ENCODE results near the gene DIP2C.
"Not testable (repeated sequence)": the region's sequence is repeated elsewhere in the genome, so short reads cannot be mapped to it uniquely, and the experiment has no call there.

DIP2C gene

DNA sequence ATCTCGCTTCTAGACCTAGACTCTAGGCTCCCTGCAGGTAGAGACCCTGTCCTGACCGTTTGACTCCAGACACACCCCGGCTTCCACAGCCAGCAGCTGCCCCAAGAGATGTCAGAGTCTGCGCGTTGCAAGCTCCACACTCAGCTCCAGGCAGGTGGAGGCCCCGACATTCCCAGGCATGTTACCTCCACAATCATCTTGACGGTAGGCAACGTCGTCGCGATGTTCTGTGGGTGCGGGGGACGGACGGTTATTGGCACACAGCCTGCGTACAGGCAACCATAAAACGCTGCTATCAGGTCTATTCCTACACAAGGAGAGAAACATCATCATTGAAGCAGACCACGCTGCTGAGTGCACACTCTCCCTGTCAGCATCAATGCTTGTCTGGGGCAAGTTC lies 341.0 kb downstream of the DIP2C start:
- no peak overlapping the region for H3K9ac ChIP-seq (ENCODE audit: low read depth in 1 of 2, low read length in 2 of 2)
- no peaks in the 10 kb centered on the region for H3K27me3 ChIP-seq (ENCODE audit: control insufficient read depth in 2 of 2, insufficient read depth in 2 of 2, low read length in 2 of 2)
- no peaks in the 10 kb centered on the region for H3K9me3 ChIP-seq (ENCODE audit: control insufficient read depth in 2 of 2, low read length in 2 of 2)
- no peaks in the 10 kb centered on the region for H3K4me1 ChIP-seq (ENCODE audit: control insufficient read depth in 2 of 2, insufficient read depth in 2 of 2, low read length in 2 of 2)
- no peak overlapping the region for H3K4me3 ChIP-seq (ENCODE audit: low read length in 2 of 2)
- no peak overlapping the region for H3K27ac ChIP-seq (ENCODE audit: low read depth in 2 of 2, low read length in 2 of 2)
- peaks cover 17 to 22% of the 10 kb centered on the region in 2 donors for H3K36me3 ChIP-seq (ENCODE audit: control insufficient read depth in 2 of 2, insufficient read depth in 2 of 2, low read length in 2 of 2)

DNA sequence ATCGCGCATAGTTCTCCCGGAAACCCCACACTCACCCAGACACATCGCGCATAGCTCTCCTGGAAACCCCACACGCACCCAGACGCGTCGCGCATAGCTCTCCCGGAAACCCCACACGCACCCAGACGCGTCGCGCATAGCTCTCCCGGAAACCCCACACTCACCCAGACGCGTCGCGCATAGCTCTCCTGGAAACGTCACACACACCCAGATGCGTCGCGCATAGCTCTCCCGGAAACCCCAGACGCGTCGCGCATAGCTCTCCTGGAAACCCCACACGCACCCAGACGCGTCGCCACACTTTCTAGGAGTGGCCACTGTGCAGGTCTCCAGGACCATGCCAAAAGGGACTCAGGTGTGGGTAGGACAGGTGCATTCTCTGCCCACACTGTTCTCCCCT lies 341.7 kb downstream of the DIP2C start:
- H3K36me3 ChIP-seq (ENCODE audit: control insufficient read depth in 2 of 2, insufficient read depth in 2 of 2, low read length in 2 of 2) = peaks cover 17 to 22% of the 10 kb centered on the region in 2 donors
- H3K27me3 ChIP-seq (ENCODE audit: control insufficient read depth in 2 of 2, insufficient read depth in 2 of 2, low read length in 2 of 2); H3K9me3 ChIP-seq (ENCODE audit: control insufficient read depth in 2 of 2, low read length in 2 of 2); H3K4me1 ChIP-seq (ENCODE audit: control insufficient read depth in 2 of 2, insufficient read depth in 2 of 2, low read length in 2 of 2); H3K27ac ChIP-seq (ENCODE audit: low read depth in 2 of 2, low read length in 2 of 2); H3K9ac ChIP-seq (ENCODE audit: low read depth in 1 of 2, low read length in 2 of 2); H3K4me3 ChIP-seq (ENCODE audit: low read length in 2 of 2): not testable (repeated sequence)

DNA sequence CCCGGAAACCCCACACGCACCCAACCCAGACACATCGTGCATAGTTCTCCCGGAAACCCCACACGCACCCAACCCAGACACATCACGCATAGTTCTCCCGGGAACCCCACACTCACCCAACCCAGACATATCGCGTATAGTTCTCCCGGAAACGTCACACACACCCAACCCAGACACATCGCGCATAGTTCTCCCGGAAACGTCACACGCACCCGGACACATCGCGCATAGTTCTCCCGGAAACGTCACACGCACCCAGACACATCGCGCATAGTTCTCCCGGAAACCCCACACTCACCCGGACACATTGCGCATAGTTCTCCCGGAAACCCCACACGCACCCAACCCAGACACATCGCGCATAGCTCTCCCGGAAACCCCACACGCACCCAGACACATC lies 342.3 kb downstream of the DIP2C start:
- not testable (repeated sequence) for H3K9me3 ChIP-seq (ENCODE audit: control insufficient read depth in 2 of 2, low read length in 2 of 2); H3K27ac ChIP-seq (ENCODE audit: low read depth in 2 of 2, low read length in 2 of 2); H3K4me3 ChIP-seq (ENCODE audit: low read length in 2 of 2); H3K27me3 ChIP-seq (ENCODE audit: control insufficient read depth in 2 of 2, insufficient read depth in 2 of 2, low read length in 2 of 2); H3K9ac ChIP-seq (ENCODE audit: low read depth in 1 of 2, low read length in 2 of 2); H3K4me1 ChIP-seq (ENCODE audit: control insufficient read depth in 2 of 2, insufficient read depth in 2 of 2, low read length in 2 of 2)
- peaks cover 17 to 19% of the 10 kb centered on the region in 2 donors for H3K36me3 ChIP-seq (ENCODE audit: control insufficient read depth in 2 of 2, insufficient read depth in 2 of 2, low read length in 2 of 2)

DNA sequence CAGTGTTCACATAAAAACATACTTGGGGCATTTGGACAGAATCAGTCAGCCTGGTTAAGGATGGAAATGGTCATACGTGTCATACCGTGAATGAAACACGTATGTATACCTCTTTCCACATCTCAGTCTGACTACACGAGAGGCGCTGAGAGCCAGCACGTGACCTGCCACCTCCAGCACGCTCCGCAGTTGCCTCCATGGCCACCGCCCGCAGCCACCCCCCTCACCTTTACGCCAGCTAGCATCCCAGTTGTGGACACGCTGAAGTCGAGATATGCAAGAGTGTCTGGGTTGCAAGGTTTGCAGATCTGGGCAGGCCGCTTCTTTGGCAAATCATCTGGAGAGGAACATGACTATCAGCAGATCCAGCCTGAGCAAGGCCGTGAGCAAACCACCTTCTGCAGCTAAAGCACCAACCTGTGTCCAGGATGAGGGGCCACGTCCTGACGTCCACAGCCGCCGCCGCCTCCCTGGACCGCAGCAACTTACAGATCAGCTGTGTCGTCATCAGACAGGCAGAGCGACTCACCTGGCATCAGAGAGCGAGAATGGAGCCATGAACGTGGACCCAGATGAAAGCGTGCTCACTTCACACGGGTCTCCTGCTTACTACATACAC lies 344.8 kb downstream of the DIP2C start:
- Histone ChIP-seq H3K9ac (ENCODE audit: low read depth in 1 of 2, low read length in 2 of 2) (no peak overlapping the region), H3K27me3 (ENCODE audit: control insufficient read depth in 2 of 2, insufficient read depth in 2 of 2, low read length in 2 of 2) (no peaks in the 10 kb centered on the region), H3K9me3 (ENCODE audit: control insufficient read depth in 2 of 2, low read length in 2 of 2) (no peaks in the 10 kb centered on the region), H3K27ac (ENCODE audit: low read depth in 2 of 2, low read length in 2 of 2) (no peak overlapping the region), H3K36me3 (ENCODE audit: control insufficient read depth in 2 of 2, insufficient read depth in 2 of 2, low read length in 2 of 2) (peaks cover 17 to 22% of the 10 kb centered on the region in 2 donors), H3K4me3 (ENCODE audit: low read length in 2 of 2) (no peak overlapping the region), H3K4me1 (ENCODE audit: control insufficient read depth in 2 of 2, insufficient read depth in 2 of 2, low read length in 2 of 2) (no peaks in the 10 kb centered on the region)

DNA sequence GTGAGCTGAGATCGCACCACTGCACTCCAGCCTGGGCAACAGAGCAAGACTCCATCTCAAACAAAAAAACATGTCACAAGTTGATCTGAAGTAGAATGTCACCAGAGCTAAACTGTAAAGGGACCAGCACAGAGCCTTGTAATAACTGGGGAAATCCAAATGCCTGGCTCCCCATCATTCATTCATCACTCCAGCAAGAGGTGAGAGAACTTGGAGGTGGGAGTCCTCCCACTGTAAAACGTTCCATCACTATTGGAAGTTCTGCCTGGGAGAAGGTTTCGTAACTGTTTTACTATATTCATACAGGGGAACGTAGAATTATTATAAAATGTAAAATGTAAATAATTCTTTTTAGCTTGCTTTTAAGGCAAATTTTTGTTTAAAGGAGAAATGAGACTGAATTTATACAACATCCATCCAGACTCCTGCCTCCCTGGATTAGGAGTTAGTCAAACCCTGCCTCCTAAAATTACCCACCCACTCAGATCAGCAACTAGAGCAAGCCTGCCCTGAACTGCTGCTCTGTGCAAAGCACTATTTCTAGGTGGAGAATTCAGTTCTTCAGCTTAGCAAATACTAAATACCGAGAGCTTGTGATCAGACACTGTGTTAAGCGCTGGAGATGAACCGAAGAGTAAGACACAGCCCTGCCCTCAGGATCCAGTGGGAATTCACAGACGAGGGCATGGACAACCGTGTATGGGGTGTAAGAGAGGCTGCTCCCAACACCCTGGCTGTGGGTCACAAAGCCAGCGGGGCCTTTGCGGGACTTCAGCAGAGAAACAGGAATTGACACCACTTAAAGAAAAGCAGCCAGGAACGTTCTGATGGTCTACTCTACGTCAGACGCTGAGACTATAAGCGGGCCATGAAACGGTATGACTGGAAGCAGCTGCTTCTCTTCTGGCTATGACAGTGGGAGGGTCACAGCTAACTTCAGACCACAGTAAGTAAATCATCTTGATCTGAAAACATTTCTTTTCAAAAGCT lies 345.9 kb downstream of the DIP2C start:
- Histone ChIP-seq H3K4me3 (ENCODE audit: low read length in 2 of 2) (no peak overlapping the region), H3K36me3 (ENCODE audit: control insufficient read depth in 2 of 2, insufficient read depth in 2 of 2, low read length in 2 of 2) (peaks cover 11 to 20% of the 10 kb centered on the region in 2 donors), H3K4me1 (ENCODE audit: control insufficient read depth in 2 of 2, insufficient read depth in 2 of 2, low read length in 2 of 2) (no peaks in the 10 kb centered on the region), H3K9ac (ENCODE audit: low read depth in 1 of 2, low read length in 2 of 2) (no peak overlapping the region), H3K27me3 (ENCODE audit: control insufficient read depth in 2 of 2, insufficient read depth in 2 of 2, low read length in 2 of 2) (no peaks in the 10 kb centered on the region), H3K27ac (ENCODE audit: low read depth in 2 of 2, low read length in 2 of 2) (no peak overlapping the region), H3K9me3 (ENCODE audit: control insufficient read depth in 2 of 2, low read length in 2 of 2) (no peaks in the 10 kb centered on the region)

DNA sequence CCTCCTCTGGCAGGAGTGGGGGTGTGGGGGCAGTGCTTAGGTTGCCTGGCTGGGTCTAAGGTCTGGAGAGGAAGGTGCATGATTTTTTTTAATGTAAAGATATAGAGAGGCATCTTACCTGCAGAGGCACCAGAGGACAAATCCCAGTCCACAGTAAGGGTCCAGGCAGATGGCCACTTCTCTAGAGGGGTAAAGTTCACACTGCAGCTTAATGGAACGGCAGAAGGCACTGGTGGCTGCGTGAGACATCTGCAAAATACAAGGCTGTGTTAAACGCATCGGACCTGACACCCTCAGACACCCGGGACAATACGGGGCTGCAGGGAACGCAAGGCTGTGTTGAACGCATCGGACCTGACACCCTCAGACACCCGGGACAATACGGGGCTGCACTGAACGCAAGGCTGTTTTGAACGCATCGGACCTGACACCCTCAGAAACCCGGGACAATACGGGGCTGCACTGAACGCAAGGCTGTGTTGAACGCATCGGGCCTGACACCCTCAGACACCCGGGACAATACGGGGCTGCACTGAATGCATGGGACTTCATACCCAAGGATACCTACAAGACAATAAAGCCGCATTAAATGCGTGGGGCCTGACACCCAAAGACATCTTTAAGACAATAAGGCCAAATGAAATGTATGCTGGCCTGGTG lies 348.3 kb downstream of the DIP2C start:
- no peaks in the 10 kb centered on the region for H3K9me3 ChIP-seq (ENCODE audit: control insufficient read depth in 2 of 2, low read length in 2 of 2)
- H3K9ac ChIP-seq (ENCODE audit: low read depth in 1 of 2, low read length in 2 of 2) = no peak overlapping the region
- peaks cover 13 to 28% of the 10 kb centered on the region in 2 donors for H3K36me3 ChIP-seq (ENCODE audit: control insufficient read depth in 2 of 2, insufficient read depth in 2 of 2, low read length in 2 of 2)
- no peak overlapping the region for H3K27ac ChIP-seq (ENCODE audit: low read depth in 2 of 2, low read length in 2 of 2)
- H3K27me3 ChIP-seq (ENCODE audit: control insufficient read depth in 2 of 2, insufficient read depth in 2 of 2, low read length in 2 of 2) = no peaks in the 10 kb centered on the region
- no peak overlapping the region for H3K4me3 ChIP-seq (ENCODE audit: low read length in 2 of 2)
- no peaks in the 10 kb centered on the region for H3K4me1 ChIP-seq (ENCODE audit: control insufficient read depth in 2 of 2, insufficient read depth in 2 of 2, low read length in 2 of 2)

DNA sequence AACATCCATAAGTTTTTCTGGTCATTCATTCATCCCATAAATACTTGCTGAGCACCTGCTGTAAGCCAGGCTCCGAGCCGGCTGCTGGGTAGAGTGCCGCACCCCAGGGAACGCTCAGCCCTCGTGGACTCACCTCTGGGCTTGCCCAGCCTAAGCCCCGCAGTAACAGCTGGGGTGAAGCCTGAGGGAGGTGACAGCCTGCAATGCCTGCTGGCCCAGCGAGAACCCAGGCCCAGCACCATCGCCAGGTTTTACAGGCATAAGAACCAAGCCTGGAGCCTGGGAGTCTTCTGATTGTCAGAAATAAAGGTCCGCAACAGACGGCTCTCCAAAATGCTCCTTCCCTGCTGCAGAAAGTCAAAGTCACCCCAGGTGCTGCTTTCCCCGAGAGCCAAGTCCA lies 348.8 kb downstream of the DIP2C start:
- no peak overlapping the region for H3K27ac ChIP-seq (ENCODE audit: low read depth in 2 of 2, low read length in 2 of 2)
- no peak overlapping the region for H3K9ac ChIP-seq (ENCODE audit: low read depth in 1 of 2, low read length in 2 of 2)
- H3K4me1 ChIP-seq (ENCODE audit: control insufficient read depth in 2 of 2, insufficient read depth in 2 of 2, low read length in 2 of 2) = no peaks in the 10 kb centered on the region
- H3K4me3 ChIP-seq (ENCODE audit: low read length in 2 of 2) = no peak overlapping the region
- H3K27me3 ChIP-seq (ENCODE audit: control insufficient read depth in 2 of 2, insufficient read depth in 2 of 2, low read length in 2 of 2) = no peaks in the 10 kb centered on the region
- peaks cover 13 to 28% of the 10 kb centered on the region in 2 donors for H3K36me3 ChIP-seq (ENCODE audit: control insufficient read depth in 2 of 2, insufficient read depth in 2 of 2, low read length in 2 of 2)
- no peaks in the 10 kb centered on the region for H3K9me3 ChIP-seq (ENCODE audit: control insufficient read depth in 2 of 2, low read length in 2 of 2)

DNA sequence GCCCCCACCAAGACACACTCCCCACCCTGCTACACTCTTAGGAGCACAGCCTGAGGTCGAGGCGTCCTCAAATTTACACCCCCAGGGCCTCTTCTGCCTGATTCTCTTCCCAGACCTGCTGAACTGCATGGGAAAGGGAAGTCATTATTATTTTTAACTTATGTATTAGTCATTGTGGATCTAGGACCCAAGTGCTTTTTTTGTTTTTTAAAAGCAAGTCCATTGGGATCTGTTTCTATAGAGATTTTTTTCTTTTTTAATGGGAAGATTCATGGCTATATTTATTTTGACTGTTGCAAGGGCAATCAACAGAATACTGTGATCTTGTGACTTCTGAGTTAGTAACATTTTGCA lies 350.5 kb downstream of the DIP2C start:
- Histone ChIP-seq H3K4me3 (ENCODE audit: low read length in 2 of 2) (no peak overlapping the region), H3K27me3 (ENCODE audit: control insufficient read depth in 2 of 2, insufficient read depth in 2 of 2, low read length in 2 of 2) (no peaks in the 10 kb centered on the region), H3K4me1 (ENCODE audit: control insufficient read depth in 2 of 2, insufficient read depth in 2 of 2, low read length in 2 of 2) (no peaks in the 10 kb centered on the region), H3K36me3 (ENCODE audit: control insufficient read depth in 2 of 2, insufficient read depth in 2 of 2, low read length in 2 of 2) (peaks cover 5 to 20% of the 10 kb centered on the region in 2 donors), H3K9me3 (ENCODE audit: control insufficient read depth in 2 of 2, low read length in 2 of 2) (no peaks in the 10 kb centered on the region), H3K9ac (ENCODE audit: low read depth in 1 of 2, low read length in 2 of 2) (no peak overlapping the region), H3K27ac (ENCODE audit: low read depth in 2 of 2, low read length in 2 of 2) (no peak overlapping the region)

DNA sequence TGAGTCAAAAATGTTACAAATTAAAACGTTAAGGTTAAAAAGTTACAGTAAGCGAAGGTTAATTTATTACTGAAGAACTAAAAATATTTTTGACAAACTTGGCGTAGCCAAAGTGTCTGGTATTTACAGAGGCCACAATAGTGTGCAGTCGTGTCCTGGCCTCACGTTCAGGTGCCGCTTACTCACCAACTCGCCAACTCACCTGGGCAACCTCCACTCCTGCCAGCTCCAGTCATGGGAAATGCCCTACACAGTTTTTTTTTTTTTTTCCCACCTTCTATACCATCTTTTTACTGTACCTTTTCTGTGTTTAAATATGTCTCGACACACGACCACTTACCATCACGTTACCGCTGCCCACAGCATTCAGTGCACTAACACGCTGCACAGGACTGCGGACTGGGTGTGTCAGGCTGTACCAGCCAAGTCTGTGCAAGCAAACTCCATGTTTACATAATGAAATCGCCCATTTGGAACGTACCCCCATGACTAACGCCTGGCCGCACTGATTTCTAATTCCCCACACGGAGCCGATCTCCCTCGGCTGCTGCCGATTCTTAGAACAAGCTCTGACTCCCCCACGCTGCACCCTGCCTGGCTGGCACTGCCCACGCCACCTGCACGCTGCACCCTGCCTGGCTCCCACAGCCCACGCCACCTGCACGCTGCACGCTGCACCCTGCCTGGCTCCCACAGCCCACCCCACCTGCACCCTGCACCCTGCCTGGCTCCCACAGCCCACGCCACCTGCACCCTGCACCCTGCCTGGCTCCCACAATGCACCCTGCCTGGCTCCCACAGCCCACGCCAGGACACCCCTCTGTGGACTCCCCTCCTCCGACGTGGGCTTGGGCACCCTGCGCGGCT lies 351.1 kb downstream of the DIP2C start:
- Histone ChIP-seq H3K27me3 (ENCODE audit: control insufficient read depth in 2 of 2, insufficient read depth in 2 of 2, low read length in 2 of 2) (no peaks in the 10 kb centered on the region), H3K36me3 (ENCODE audit: control insufficient read depth in 2 of 2, insufficient read depth in 2 of 2, low read length in 2 of 2) (peaks cover 5 to 20% of the 10 kb centered on the region in 2 donors), H3K27ac (ENCODE audit: low read depth in 2 of 2, low read length in 2 of 2) (no peak overlapping the region), H3K9me3 (ENCODE audit: control insufficient read depth in 2 of 2, low read length in 2 of 2) (no peaks in the 10 kb centered on the region), H3K9ac (ENCODE audit: low read depth in 1 of 2, low read length in 2 of 2) (peak overlapping the region in 1 of 2 donors; percentile 6), H3K4me3 (ENCODE audit: low read length in 2 of 2) (no peak overlapping the region), H3K4me1 (ENCODE audit: control insufficient read depth in 2 of 2, insufficient read depth in 2 of 2, low read length in 2 of 2) (no peaks in the 10 kb centered on the region)

Measured in mucosa of rectum (tissue), 2 donors.